ENCODE measurements around the gene SCAPER. TPM values are rescaled to one million over a fixed set of nuclear protein-coding genes. Genes with fewer than 3 reads are reported as not detected.
A peak's percentile ranks its signal among the peaks of the same experiment; 100 is the strongest.

SCAPER gene
- polyA plus RNA-seq, 3 donors from 2014 or later, result 6.8 to 23.6 (median 6.8) TPM

DNA sequence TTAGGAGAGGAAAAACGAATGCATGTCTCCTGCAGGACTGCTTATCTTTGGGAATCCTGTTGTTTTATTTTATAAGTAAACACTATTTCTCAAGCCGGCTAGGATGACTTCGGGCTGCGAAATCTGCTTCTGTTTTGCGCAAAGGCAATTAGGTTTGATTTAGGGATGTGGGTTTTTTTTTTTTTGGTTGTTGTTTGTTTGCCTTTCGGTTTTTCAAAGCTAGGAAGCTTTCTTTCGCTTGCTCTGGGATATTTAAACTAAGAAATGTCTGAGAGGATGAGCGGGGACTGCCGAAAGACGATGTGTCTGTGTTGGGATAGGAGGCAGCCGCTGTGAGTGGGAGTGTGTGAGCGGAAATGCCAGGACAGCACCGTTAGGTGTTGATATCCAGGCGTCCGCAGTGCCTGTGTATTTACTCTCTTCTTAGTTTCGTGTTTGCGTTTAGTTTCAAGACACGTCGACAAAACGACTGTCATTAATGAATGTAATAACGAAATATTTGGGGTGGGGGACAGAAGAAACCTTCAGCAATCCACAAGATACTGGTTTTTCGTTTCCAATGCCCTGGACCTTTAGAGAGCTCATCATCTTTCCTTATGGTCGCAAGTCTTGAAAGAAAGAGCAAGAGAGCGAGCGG is 568.0 kb downstream of the SCAPER start:
- H3K27ac Mint-ChIP-seq, result peak overlapping the region in 3 of 6 donors; percentile 30 to 58 (median 41)
- H3K9me3 Mint-ChIP-seq, result peaks cover 0 to 8% (median 0%) of the 10 kb centered on the region in 6 donors
- peaks cover 51 to 67% (median 62%) of the 10 kb centered on the region in 3 donors for H3K27me3 Mint-ChIP-seq (ENCODE audit: low read depth in 3 of 3)
- H3K36me3 Mint-ChIP-seq, result peaks cover 0 to 4% (median 0%) of the 10 kb centered on the region in 3 donors
- H3K4me3 Mint-ChIP-seq, result peak overlapping the region; percentile 73 to 91 (median 87)
- no peak for DNase-seq
- peaks cover 59 to 66% of the 10 kb centered on the region in 2 donors for H3K4me1 Mint-ChIP-seq

DNA sequence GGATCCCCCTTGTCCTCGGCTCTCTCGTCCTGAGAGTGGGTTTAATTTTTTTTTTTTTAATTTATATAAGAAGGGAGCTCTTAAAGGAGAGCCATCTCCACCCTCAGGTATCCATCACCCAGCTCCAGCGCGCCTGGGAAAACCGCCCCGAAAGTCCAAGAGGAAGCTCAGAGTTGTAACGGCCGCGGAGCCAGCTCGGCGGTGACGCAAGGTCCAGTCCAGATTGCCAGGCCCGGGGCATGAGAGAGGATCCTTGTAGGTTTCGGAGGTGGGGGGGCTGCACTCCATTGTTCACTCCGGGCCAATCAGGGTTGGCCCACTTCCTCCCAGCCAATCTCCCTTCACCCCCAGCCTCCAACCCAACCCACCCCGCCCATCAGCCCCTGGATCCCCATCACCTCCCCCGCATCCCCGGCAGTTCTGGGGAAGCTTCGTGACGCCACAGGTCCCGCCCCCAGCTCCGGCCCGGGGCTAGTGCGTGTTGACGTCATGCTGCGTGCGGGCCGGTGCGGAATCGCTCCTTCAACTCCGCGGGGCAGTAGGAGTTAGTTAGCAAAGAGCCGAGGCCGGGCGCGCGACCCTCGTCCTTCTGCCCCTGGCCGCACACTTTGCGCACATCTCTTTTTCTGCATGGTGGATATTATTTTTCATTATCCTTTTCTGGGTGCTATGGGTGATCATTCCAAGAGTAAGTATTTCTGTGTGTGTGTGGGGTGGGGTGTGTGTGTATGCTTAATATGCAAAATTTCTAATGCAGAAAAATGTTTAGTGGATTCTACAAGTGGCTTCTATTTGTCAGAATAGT is 568.7 kb downstream of the SCAPER start, which contains the start of gene ISL2:
Gene ISL2, plus strand, starts transcription at position 520 of the 805 bp plus-strand sequence. Its CDS starts 111 bp downstream, at position 631.
- peak within 1 kb of the TSS in 5 of 6 donors; percentile 2 to 58 (median 37) for H3K27ac Mint-ChIP-seq
- H3K4me1 Mint-ChIP-seq, result peaks cover 52 to 59% of the 10 kb centered on the region in 2 donors
- DNase-seq, result peak in 1 of 3 donors; percentile 35
- peaks cover 0 to 4% (median 0%) of the 10 kb centered on the region in 3 donors for H3K36me3 Mint-ChIP-seq
- peak within 1 kb of the TSS; percentile 73 to 91 (median 87) for H3K4me3 Mint-ChIP-seq
- peaks cover 0 to 8% (median 0%) of the 10 kb centered on the region in 6 donors for H3K9me3 Mint-ChIP-seq
- peaks cover 44 to 59% (median 55%) of the 10 kb centered on the region in 3 donors for H3K27me3 Mint-ChIP-seq (ENCODE audit: low read depth in 3 of 3)

- Mint-ChIP-seq H3K27ac (peak overlapping the region in 4 of 6 donors; percentile 7 to 45 (median 23)), H3K4me1 (peaks cover 45 to 52% of the 10 kb centered on the region in 2 donors), H3K36me3 (peaks cover 0 to 4% (median 0%) of the 10 kb centered on the region in 3 donors), H3K4me3 (peak overlapping the region; percentile 73 to 91 (median 87)), H3K9me3 (peaks cover 0 to 7% (median 0%) of the 10 kb centered on the region in 6 donors), H3K27me3 (ENCODE audit: low read depth in 3 of 3) (peaks cover 44 to 58% (median 49%) of the 10 kb centered on the region in 3 donors)
- DNase-seq, result peak in 1 of 3 donors; percentile 16
Measured at GRCh38 chr15:76335307-76336253, 569.6 kb downstream of the SCAPER start.

- Mint-ChIP-seq H3K27me3 (ENCODE audit: low read depth in 3 of 3) (peaks cover 39 to 54% (median 43%) of the 10 kb centered on the region in 3 donors), H3K27ac (no peak overlapping the region), H3K36me3 (peaks cover 0 to 4% (median 0%) of the 10 kb centered on the region in 3 donors), H3K4me3 (peak overlapping the region; percentile 73 to 91 (median 87)), H3K9me3 (peaks cover 0 to 8% (median 0%) of the 10 kb centered on the region in 6 donors), H3K4me1 (peaks cover 36 to 43% of the 10 kb centered on the region in 2 donors)
- DNase-seq, result no peak
Measured at GRCh38 chr15:76334438-76335306, 570.5 kb downstream of the SCAPER start.

- Mint-ChIP-seq H3K4me3 (peak overlapping the region in 1 of 5 donors; percentile 23), H3K27me3 (ENCODE audit: low read depth in 3 of 3) (peaks cover 39 to 49% (median 43%) of the 10 kb centered on the region in 3 donors), H3K4me1 (peaks cover 34 to 35% of the 10 kb centered on the region in 2 donors), H3K27ac (no peak overlapping the region), H3K9me3 (peaks cover 0 to 8% (median 0%) of the 10 kb centered on the region in 6 donors), H3K36me3 (peaks cover 0 to 4% (median 0%) of the 10 kb centered on the region in 3 donors)
- DNase-seq, result no peak
Measured at GRCh38 chr15:76333720-76334437, 571.3 kb downstream of the SCAPER start.

- peaks cover 35 to 44% (median 38%) of the 10 kb centered on the region in 3 donors for H3K27me3 Mint-ChIP-seq (ENCODE audit: low read depth in 3 of 3)
- no peak overlapping the region for H3K27ac Mint-ChIP-seq
Measured at GRCh38 chr15:76333309-76333708, 571.8 kb downstream of the SCAPER start.

GRCh38 chr15:76332796-76333195 is 572.3 kb downstream of the SCAPER start:
- Mint-ChIP-seq H3K4me1 (peaks cover 28 to 29% of the 10 kb centered on the region in 2 donors), H3K27me3 (ENCODE audit: low read depth in 3 of 3) (peaks cover 35 to 43% (median 38%) of the 10 kb centered on the region in 3 donors), H3K9me3 (peaks cover 0 to 8% (median 0%) of the 10 kb centered on the region in 6 donors), H3K4me3 (no peak overlapping the region), H3K36me3 (peaks cover 0 to 4% (median 0%) of the 10 kb centered on the region in 3 donors), H3K27ac (peak overlapping the region in 1 of 6 donors; percentile 63)
- no peak for DNase-seq

More at GRCh38 chr15:76333309-76333708, 571.8 kb downstream of the SCAPER start:
- peaks cover 0 to 4% (median 0%) of the 10 kb centered on the region in 3 donors for H3K36me3 Mint-ChIP-seq
- no peak overlapping the region for H3K4me3 Mint-ChIP-seq
- DNase-seq, result no peak
- H3K9me3 Mint-ChIP-seq, result peaks cover 0 to 8% (median 0%) of the 10 kb centered on the region in 6 donors
- H3K4me1 Mint-ChIP-seq, result peaks cover 29% of the 10 kb centered on the region in 2 donors

DNA sequence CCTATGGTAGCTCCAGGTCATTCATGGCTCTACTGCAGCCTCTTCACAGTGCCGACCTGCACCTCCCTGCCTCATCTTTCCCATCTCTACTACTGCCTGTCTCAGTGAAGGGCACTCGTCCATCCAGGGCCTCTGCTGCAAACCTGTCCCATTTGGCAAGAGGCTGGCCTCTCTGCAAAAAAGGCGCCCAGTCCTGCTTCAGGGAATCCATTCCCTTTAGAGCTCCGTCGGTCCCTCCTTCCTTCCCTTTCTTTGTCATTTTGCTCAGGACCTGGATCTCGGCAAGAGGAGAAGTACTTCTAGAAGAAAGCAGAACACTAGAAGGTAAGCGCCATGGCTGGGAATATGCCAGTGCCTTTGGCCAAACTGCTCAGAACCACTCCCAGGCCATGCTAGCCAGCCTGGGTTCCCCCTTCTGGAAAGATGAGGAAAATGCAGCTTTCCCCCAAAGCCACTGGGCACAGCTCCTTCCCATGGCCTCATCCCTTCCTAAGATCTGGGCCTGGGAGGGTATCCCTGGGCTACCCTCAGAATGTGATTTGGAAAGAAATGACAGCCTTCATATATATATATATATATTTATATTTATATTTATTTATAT is 575.0 kb downstream of the SCAPER start:
- H3K4me1 Mint-ChIP-seq, result peaks cover 3 to 5% of the 10 kb centered on the region in 2 donors
- no peak overlapping the region for H3K4me3 Mint-ChIP-seq
- H3K27ac Mint-ChIP-seq, result no peak overlapping the region
- H3K9me3 Mint-ChIP-seq, result peaks cover 0 to 1% (median 0%) of the 10 kb centered on the region in 6 donors
- no peaks in the 10 kb centered on the region for H3K36me3 Mint-ChIP-seq
- DNase-seq, result no peak
- H3K27me3 Mint-ChIP-seq (ENCODE audit: low read depth in 3 of 3), result peaks cover 17 to 29% (median 21%) of the 10 kb centered on the region in 3 donors

- no peak for DNase-seq
- no peaks in the 10 kb centered on the region for H3K36me3 Mint-ChIP-seq
- H3K27ac Mint-ChIP-seq, result no peak overlapping the region
- peaks cover 11 to 18% (median 18%) of the 10 kb centered on the region in 3 donors for H3K27me3 Mint-ChIP-seq (ENCODE audit: low read depth in 3 of 3)
- no peak overlapping the region for H3K4me3 Mint-ChIP-seq
- H3K4me1 Mint-ChIP-seq, result no peaks in the 10 kb centered on the region
- H3K9me3 Mint-ChIP-seq, result peaks cover 0 to 1% (median 0%) of the 10 kb centered on the region in 6 donors
Measured at GRCh38 chr15:76328958-76329357, 576.2 kb downstream of the SCAPER start.

- Mint-ChIP-seq H3K9me3 (peaks cover 0 to 1% (median 0%) of the 10 kb centered on the region in 6 donors), H3K27ac (no peak overlapping the region), H3K36me3 (no peaks in the 10 kb centered on the region), H3K4me1 (no peaks in the 10 kb centered on the region), H3K27me3 (ENCODE audit: low read depth in 3 of 3) (peaks cover 10 to 18% (median 17%) of the 10 kb centered on the region in 3 donors), H3K4me3 (no peak overlapping the region)
- no peak for DNase-seq
Measured at GRCh38 chr15:76328106-76328696, 576.9 kb downstream of the SCAPER start.

All from immature natural killer cell (primary cell).